ENCODE results near the gene FTH1.

The FTH1 gene

DNA sequence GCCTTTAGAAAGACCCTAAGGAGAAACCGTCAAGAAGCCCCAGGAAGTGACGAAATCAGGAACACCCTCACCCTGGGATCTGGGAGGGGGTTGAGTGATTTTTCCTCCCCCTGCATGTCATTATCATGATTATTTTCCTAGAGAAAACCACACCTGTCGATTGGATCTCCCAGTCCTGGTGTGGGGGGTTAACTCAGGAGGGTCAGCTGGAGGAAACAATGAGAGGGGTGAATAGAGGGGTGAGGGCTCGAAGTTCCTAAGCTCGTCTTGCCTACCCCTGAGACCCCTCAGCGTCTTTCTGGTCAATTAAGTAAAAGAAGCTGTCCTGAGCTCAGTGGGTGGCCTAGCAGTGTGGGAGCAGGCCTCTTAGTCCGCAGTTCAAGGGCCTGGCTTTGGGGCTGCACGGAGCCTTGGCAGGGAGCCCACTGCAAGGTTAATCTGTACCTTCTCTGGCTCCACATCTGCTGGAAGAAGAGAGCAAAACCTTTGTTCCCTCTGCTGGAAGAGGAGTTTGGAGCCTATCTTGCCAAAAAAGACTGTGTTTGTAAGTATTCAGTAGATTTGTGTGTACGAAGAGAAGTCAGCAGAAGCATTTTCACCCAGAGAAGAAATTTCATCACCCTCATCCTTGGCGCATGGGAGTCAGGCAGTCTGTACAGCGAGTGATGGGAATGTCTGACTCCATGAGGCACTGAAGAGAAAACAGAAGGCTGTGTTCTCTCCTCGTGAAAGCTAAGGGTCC lies 34.2 kb upstream of the FTH1 start:
- TF ChIP-seq EZH2 (IDR thresholded peaks at IDR 0.05; ENCODE audit: borderline replicate concordance, low read length): no peak
- Histone ChIP-seq H3K9ac (ENCODE audit: low read length) (no peak overlapping the region), H3K9me3 (ENCODE audit: low read length) (0 out of 2 replicates have a peak, but pooled peaks cover 4% of the 10 kb centered on the region), H3K4me2 (ENCODE audit: low read length) (no peak overlapping the region), H3K79me2 (ENCODE audit: insufficient read depth, low read length) (no peaks in the 10 kb centered on the region), H3K36me3 (ENCODE audit: insufficient read depth, low read length) (no peaks in the 10 kb centered on the region), H3K27ac (ENCODE audit: low read depth, low read length, poor library complexity, severe bottlenecking) (no peak overlapping the region), H3K4me3 (ENCODE audit: low read depth, low read length, poor library complexity, severe bottlenecking) (no peak overlapping the region), H3K4me1 (ENCODE audit: insufficient read depth, low read length, severe bottlenecking) (no peaks in the 10 kb centered on the region), H2AFZ (ENCODE audit: low read length) (no peak overlapping the region), H3F3A (ENCODE audit: insufficient read depth, low read length) (no peaks in the 10 kb centered on the region), H3K9me2 (ENCODE audit: low read depth, low read length) (no peaks in the 10 kb centered on the region), H4K20me1 (ENCODE audit: insufficient read depth, low read length) (no peaks in the 10 kb centered on the region), H3K27me3 (ENCODE audit: insufficient read depth, low read length) (no peaks in the 10 kb centered on the region; the same call in 1 of the 2 replicates)

DNA sequence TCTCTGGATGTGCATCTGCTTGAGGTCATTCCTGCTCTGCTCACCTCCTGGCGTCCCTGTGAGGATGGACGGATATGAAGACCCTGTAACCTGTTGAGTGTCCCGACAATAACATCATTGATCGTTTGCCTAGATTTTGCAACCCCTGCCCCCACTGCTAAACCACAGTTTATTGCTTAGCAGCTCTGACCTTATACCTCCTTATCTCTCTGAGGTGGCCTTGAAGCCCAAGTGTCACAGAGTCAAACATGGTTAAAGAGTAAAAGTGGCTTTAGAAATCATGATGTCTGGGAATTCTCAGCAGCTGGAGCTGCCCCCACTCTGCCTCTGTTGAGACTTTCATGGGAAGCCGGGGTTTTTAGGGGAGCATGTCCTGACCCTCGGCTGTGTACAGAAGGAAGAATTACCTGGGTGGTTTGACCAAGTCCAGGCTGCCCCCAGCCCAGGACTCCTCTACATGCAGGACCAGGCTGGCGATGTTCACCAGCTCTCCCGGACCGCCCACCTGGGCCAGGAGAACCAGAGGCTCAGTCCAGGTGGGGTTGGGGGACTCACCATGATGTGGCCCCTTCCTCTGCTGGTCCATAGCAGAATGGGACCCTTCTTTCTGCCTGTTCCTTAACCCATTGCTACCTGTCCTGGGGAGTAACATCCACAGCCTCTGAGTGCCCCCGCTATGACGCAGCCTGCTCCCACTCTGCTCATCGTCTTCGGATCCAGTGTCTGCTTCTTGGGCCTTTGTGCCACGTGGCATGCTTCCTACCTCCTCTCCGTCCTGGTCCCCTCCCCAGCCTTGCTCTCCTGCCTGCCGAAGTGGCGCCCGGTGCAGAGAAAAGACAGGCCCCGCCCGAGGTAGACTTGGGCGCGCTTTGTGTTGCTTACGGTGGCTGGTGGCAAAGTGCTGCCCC lies 33.4 kb upstream of the FTH1 start:
- Histone ChIP-seq H3K9me3 (ENCODE audit: low read length) (0 out of 2 replicates have a peak, but pooled peaks cover 4% of the 10 kb centered on the region), H3K4me2 (ENCODE audit: low read length) (no peak overlapping the region), H4K20me1 (ENCODE audit: insufficient read depth, low read length) (no peaks in the 10 kb centered on the region), H3K27ac (ENCODE audit: low read depth, low read length, poor library complexity, severe bottlenecking) (no peak overlapping the region), H3K36me3 (ENCODE audit: insufficient read depth, low read length) (no peaks in the 10 kb centered on the region), H3K9ac (ENCODE audit: low read length) (no peak overlapping the region), H3K4me3 (ENCODE audit: low read depth, low read length, poor library complexity, severe bottlenecking) (no peak overlapping the region), H3F3A (ENCODE audit: insufficient read depth, low read length) (no peaks in the 10 kb centered on the region), H3K4me1 (ENCODE audit: insufficient read depth, low read length, severe bottlenecking) (no peaks in the 10 kb centered on the region), H3K9me2 (ENCODE audit: low read depth, low read length) (no peaks in the 10 kb centered on the region), H3K27me3 (ENCODE audit: insufficient read depth, low read length) (no peaks in the 10 kb centered on the region; the same call in 1 of the 2 replicates), H2AFZ (ENCODE audit: low read length) (no peak overlapping the region), H3K79me2 (ENCODE audit: insufficient read depth, low read length) (no peaks in the 10 kb centered on the region)
- no peak for TF ChIP-seq EZH2 (IDR thresholded peaks at IDR 0.05; ENCODE audit: borderline replicate concordance, low read length)
- TF ChIP-seq, protein P1, sequence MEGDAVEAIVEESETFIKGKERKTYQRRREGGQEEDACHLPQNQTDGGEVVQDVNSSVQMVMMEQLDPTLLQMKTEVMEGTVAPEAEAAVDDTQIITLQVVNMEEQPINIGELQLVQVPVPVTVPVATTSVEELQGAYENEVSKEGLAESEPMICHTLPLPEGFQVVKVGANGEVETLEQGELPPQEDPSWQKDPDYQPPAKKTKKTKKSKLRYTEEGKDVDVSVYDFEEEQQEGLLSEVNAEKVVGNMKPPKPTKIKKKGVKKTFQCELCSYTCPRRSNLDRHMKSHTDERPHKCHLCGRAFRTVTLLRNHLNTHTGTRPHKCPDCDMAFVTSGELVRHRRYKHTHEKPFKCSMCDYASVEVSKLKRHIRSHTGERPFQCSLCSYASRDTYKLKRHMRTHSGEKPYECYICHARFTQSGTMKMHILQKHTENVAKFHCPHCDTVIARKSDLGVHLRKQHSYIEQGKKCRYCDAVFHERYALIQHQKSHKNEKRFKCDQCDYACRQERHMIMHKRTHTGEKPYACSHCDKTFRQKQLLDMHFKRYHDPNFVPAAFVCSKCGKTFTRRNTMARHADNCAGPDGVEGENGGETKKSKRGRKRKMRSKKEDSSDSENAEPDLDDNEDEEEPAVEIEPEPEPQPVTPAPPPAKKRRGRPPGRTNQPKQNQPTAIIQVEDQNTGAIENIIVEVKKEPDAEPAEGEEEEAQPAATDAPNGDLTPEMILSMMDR (IDR thresholded peaks at IDR 0.05; ENCODE audit: low read length): no peak

DNA sequence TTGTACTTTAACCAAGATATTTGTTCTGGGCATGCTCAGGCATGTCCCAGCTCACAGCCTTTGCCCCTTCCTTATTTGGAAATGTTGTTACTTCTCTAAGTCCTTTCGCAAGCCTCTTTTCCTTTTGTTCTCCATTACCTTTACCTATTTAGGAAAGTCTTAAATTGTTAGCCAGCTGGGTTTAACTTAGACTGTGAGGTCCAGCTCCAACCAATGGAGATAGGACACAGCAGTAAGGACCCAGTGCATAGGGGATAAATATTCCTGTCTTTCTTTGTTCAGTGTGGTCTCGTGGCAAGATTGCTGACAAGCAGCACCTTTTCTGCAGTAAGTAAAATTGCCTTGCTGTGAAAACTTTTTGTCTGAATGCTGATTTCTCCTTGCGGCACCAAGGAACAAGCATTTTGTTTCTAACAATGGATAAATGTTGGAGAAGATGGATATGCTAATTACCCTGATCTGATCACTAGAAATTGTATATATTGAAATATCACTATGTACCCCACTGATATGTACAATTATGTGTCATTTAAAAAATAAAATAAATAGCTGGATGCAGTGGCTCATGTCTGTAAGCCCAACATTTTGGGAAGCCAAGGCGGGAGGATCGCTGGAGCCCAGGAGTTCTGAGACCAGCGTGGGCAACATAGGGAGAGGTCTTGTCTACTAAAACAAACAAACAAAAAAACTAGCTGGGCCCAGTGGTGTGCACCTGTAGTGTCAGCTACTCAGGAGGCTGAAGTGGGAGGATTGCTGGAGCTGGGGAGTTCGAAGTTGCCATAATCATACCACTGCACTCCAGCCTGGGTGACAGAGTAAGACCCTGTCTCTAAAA lies 31.9 kb upstream of the FTH1 start:
- no peak overlapping the region for H2AFZ ChIP-seq (ENCODE audit: low read length)
- H3K4me2 ChIP-seq (ENCODE audit: low read length): no peak overlapping the region
- no peak overlapping the region for H3K27ac ChIP-seq (ENCODE audit: low read depth, low read length, poor library complexity, severe bottlenecking)
- H3K4me3 ChIP-seq (ENCODE audit: low read depth, low read length, poor library complexity, severe bottlenecking): no peak overlapping the region
- no peaks in the 10 kb centered on the region for H3K4me1 ChIP-seq (ENCODE audit: insufficient read depth, low read length, severe bottlenecking)
- H3K36me3 ChIP-seq (ENCODE audit: insufficient read depth, low read length): no peaks in the 10 kb centered on the region
- 0 out of 2 replicates have a peak, but pooled peaks cover 4% of the 10 kb centered on the region for H3K9me3 ChIP-seq (ENCODE audit: low read length)
- TF ChIP-seq, protein P1 (IDR thresholded peaks at IDR 0.05; ENCODE audit: low read length): no peak
- no peak for TF ChIP-seq EZH2 (IDR thresholded peaks at IDR 0.05; ENCODE audit: borderline replicate concordance, low read length)
- no peak overlapping the region for H3K9ac ChIP-seq (ENCODE audit: low read length)
- no peaks in the 10 kb centered on the region for H3K79me2 ChIP-seq (ENCODE audit: insufficient read depth, low read length)
- no peaks in the 10 kb centered on the region for H3F3A ChIP-seq (ENCODE audit: insufficient read depth, low read length)
- no peaks in the 10 kb centered on the region for H3K9me2 ChIP-seq (ENCODE audit: low read depth, low read length)
- H3K27me3 ChIP-seq (ENCODE audit: insufficient read depth, low read length): no peaks in the 10 kb centered on the region; the same call in 1 of the 2 replicates
- no peaks in the 10 kb centered on the region for H4K20me1 ChIP-seq (ENCODE audit: insufficient read depth, low read length)
